Parathyroid adenoma (tissue), 2 donors: ENCODE measurements around the gene PPARD.
A peak's percentile ranks its signal among the peaks of the same experiment; 100 is the strongest.
"Not testable (repeated sequence)": the region's sequence is repeated elsewhere in the genome, so short reads cannot be mapped to it uniquely, and the experiment has no call there.

ENCODE experiments used
- H2AFZ ChIP-seq: fragments of 300-600 bp; sonication (generic); one replicate; pipeline ENCODE4 v1.7.0; 2017; ENCODE audit warnings: antibody characterized with exemption, mild to moderate bottlenecking
- H3K27ac ChIP-seq: fragments of 300-600 bp; sonication (generic); one replicate; pipeline ENCODE4 v1.7.0; 2017
- H3K27me3 ChIP-seq: fragments of 300-600 bp; sonication (generic); one replicate; pipeline ENCODE4 v1.7.0; 2017; ENCODE audit warnings: low read length; ENCODE audit not compliant: control insufficient read depth, insufficient read depth
- H3K36me3 ChIP-seq: fragments of 300-600 bp; sonication (generic); one replicate; pipeline ENCODE4 v1.7.0; 2017; ENCODE audit warnings: low read length; ENCODE audit not compliant: control insufficient read depth, insufficient read depth
- H3K4me1 ChIP-seq: fragments of 300-600 bp; sonication (generic); one replicate; pipeline ENCODE4 v1.7.0; 2017; ENCODE audit warnings: control low read depth
- H3K4me2 ChIP-seq: fragments of 300-600 bp; sonication (generic); one replicate; pipeline ENCODE4 v1.7.0; 2017; ENCODE audit warnings: low read length
- H3K4me3 ChIP-seq: fragments of 300-600 bp; sonication (generic); one replicate; pipeline ENCODE4 v1.7.0; 2017; ENCODE audit warnings: low read depth, low read length
- H3K79me2 ChIP-seq: fragments of 300-600 bp; sonication (generic); one replicate; pipeline ENCODE4 v1.7.0; 2017; ENCODE audit warnings: control low read depth
- H3K9ac ChIP-seq: fragments of 300-600 bp; sonication (generic); one replicate; pipeline ENCODE4 v1.7.0; 2017; ENCODE audit warnings: mild to moderate bottlenecking
- H3K9me3 ChIP-seq: fragments of 300-600 bp; sonication (generic); one replicate; pipeline ENCODE4 v1.7.0; 2017; ENCODE audit warnings: low read length; ENCODE audit not compliant: control insufficient read depth
- CTCF ChIP-seq: fragments of 300-600 bp; sonication (generic); IDR thresholded peaks from one replicate; pipeline ENCODE4 v1.7.0; 2017; ENCODE audit warnings: antibody characterized with exemption, mild to moderate bottlenecking
- donor health status: primary hyperparathyroidism.

PPARD gene

DNA sequence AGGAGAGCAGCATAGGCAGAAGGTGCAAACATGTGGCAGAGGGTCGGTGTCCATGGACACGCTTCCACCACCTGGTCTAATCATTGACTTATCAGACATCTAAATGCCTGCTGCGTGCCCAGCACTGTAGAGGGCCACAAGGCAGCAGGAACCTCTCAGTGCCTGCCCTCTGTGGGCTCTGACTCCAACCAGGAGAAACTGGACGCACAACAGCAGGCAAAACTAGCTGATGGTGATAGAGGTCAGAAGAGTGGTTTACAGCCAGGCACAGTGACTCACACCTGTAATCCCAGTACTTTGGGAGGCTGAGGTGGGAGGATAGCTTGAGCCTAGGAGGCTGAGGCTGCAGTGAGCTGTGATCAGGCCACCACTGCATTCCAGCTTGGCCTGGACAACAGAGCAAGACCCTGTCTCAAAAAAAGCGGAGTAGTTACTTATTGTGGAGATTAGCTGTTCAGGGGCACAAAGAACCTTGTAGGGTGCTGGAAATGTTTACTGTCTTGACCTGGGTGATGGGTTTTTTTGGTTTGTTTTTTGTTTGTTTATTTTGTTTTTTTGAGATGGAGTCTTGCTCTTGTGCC is 46.5 kb downstream of the PPARD start:
- H3K9ac ChIP-seq: no peak overlapping the region
- H3K4me2 ChIP-seq: no peak overlapping the region
- no peak overlapping the region for H2AFZ ChIP-seq
- H3K4me3 ChIP-seq: no peak overlapping the region
- no peaks in the 10 kb centered on the region for H3K9me3 ChIP-seq
- TF ChIP-seq CTCF: no peak
- no peak overlapping the region for H3K27ac ChIP-seq
- H3K79me2 ChIP-seq: peaks cover 8% of the 10 kb centered on the region
- peaks cover 16% of the 10 kb centered on the region for H3K4me1 ChIP-seq
- H3K36me3 ChIP-seq: no peaks in the 10 kb centered on the region
- H3K27me3 ChIP-seq: no peaks in the 10 kb centered on the region

- not testable (repeated sequence) for H3K27ac ChIP-seq, H3K9ac ChIP-seq
Observed at GRCh38 chr6:35389386-35389785, 47.0 kb downstream of the PPARD start.

DNA sequence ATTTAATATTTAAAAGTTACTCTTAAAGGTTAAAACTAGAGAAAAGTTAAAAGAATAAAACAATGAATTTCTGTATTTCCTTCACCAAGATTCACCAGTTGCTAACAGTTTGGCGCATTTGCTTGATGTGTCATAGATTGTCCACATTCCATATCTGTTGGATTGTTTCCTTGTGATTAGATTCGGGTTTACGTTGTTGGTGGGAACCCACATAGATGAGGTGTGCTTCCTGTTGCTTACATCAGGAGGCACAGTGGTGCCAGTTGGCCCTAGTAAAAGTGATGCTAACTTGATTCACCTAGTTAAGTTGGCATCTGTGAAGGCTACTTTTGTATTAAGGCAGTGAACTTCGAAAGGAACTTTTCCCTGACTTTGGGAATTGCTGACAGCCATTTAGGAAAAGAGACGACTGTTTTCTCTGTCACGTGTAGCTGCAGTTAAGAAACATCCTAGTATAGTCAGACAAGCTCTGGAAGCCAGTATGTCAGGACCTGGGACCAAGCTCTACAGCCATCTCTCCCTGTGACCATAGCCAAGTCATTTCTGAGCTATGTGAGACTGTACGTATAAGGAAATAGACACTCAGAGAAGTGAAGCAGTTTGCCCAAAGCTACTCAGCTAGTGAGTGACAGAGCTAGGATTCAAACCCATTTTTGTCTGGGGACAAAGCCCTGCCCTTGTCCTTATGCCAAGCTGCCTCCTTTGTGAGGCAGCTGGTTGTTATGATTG is 49.0 kb downstream of the PPARD start:
- no peak overlapping the region for H3K27ac ChIP-seq
- peaks cover 18% of the 10 kb centered on the region for H3K4me1 ChIP-seq
- H3K27me3 ChIP-seq: no peaks in the 10 kb centered on the region
- no peak overlapping the region for H2AFZ ChIP-seq
- no peak overlapping the region for H3K9ac ChIP-seq
- H3K36me3 ChIP-seq: no peaks in the 10 kb centered on the region
- H3K4me3 ChIP-seq: no peak overlapping the region
- TF ChIP-seq CTCF: no peak
- peak overlapping the region; percentile 17 for H3K4me2 ChIP-seq
- no peaks in the 10 kb centered on the region for H3K9me3 ChIP-seq
- peaks cover 16% of the 10 kb centered on the region for H3K79me2 ChIP-seq

More at GRCh38 chr6:35389386-35389785, 47.0 kb downstream of the PPARD start:
- not testable (repeated sequence) for H3K4me2 ChIP-seq, H3K4me3 ChIP-seq, H2AFZ ChIP-seq, H3K27me3 ChIP-seq, H3K36me3 ChIP-seq, H3K9me3 ChIP-seq, H3K79me2 ChIP-seq
- H3K4me1 ChIP-seq: peaks cover 21% of the 10 kb centered on the region

- no peak overlapping the region for H3K4me3 ChIP-seq
- H3K9ac ChIP-seq: no peak overlapping the region
- no peaks in the 10 kb centered on the region for H3K9me3 ChIP-seq
- H3K27ac ChIP-seq: no peak overlapping the region
- no peak overlapping the region for H2AFZ ChIP-seq
- no peak for TF ChIP-seq CTCF
- peak overlapping the region; percentile 32 for H3K4me2 ChIP-seq
- H3K27me3 ChIP-seq: no peaks in the 10 kb centered on the region
- H3K4me1 ChIP-seq: peaks cover 18% of the 10 kb centered on the region
- no peaks in the 10 kb centered on the region for H3K36me3 ChIP-seq
- H3K79me2 ChIP-seq: peaks cover 16% of the 10 kb centered on the region
Observed at GRCh38 chr6:35392111-35392702, 49.8 kb downstream of the PPARD start.

DNA sequence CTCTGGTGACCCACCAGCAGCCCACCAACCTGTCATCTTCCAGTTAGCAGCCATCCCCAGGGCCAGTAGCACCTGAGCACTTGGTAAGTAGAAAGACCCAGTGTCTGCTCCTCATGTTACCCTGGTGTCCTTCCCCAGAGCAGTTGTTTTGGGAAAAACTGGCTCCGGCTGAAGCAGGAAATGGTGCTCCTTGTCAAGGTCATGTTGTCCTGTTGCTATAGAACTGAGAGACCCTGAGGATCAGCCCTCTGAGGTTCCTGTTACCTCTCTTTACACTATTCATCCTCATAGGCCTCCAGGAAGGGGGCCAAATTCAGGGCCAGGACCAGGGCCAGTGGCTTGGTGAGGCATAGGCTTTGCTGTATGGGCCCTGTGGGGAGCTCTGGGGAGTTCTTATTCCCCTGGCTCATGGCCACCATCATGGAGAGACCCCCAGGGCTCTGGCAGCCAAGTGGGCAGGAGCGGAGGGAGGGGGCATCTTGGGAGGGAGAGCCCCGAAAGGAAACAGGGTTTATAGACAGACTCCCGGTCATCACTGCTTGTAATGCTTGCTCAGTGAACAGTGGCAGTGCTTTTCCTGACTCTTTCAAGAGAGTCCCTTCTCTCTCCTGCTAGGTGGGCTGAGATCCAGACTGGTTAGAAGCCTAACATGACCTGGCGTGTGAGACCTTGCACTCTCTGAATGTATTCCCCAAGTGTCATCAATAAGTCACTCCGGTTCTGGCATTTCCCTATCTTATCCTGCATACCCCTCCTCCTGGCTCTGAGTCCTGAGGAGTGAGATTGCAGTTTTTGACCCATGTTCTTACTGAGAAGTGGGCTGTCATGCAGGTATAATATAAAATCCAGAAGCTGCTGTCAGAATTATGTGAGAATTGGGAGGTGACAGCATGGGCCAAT is 50.7 kb downstream of the PPARD start:
- Histone ChIP-seq H3K4me2 (peak overlapping the region; percentile 32), H3K27me3 (no peaks in the 10 kb centered on the region), H3K79me2 (peaks cover 17% of the 10 kb centered on the region), H3K4me3 (no peak overlapping the region), H3K4me1 (peaks cover 18% of the 10 kb centered on the region), H3K27ac (no peak overlapping the region), H3K9ac (no peak overlapping the region), H3K9me3 (no peaks in the 10 kb centered on the region), H2AFZ (no peak overlapping the region), H3K36me3 (no peaks in the 10 kb centered on the region)
- TF ChIP-seq CTCF: no peak
